Measurements from ENCODE around the gene GLB1L.

DNA sequence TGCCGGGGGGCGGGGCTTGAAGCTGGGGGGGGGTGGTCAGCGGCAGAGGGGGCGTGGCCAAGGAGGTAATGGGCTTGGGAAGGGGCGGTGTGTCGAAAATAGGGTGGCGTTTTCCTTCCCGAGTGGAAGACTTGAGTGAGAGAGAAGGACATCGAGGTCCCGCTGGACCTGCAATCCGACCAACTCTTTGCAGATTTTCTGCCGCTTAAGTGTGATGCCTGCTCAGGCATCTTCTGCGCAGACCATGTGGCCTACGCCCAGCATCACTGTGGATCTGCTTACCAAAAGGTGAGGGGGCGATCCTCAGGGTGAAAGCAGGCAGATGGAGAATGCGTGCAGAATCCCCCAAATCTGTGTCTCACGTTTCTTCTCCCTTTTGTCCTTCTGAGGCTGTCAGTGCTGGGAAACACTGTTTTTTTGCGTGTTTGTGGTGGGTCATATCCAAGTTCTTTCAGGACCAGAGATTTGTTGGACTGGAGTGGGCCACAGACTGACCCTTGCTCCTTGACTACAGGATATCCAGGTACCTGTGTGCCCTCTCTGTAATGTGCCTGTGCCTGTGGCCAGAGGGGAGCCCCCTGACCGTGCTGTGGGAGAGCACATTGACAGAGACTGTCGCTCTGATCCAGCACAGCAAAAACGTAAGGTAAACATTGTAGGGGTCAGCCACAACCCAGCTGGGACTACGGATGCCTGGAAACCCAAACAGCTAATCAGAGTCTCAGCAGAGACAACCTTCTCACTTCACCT is 37.9 kb downstream of the GLB1L start:
- no peak for TF ChIP-seq EZH2 (IDR thresholded peaks at IDR 0.05; ENCODE audit: borderline replicate concordance, low read depth, low read length, poor library complexity, severe bottlenecking)
- TF ChIP-seq, protein P1, sequence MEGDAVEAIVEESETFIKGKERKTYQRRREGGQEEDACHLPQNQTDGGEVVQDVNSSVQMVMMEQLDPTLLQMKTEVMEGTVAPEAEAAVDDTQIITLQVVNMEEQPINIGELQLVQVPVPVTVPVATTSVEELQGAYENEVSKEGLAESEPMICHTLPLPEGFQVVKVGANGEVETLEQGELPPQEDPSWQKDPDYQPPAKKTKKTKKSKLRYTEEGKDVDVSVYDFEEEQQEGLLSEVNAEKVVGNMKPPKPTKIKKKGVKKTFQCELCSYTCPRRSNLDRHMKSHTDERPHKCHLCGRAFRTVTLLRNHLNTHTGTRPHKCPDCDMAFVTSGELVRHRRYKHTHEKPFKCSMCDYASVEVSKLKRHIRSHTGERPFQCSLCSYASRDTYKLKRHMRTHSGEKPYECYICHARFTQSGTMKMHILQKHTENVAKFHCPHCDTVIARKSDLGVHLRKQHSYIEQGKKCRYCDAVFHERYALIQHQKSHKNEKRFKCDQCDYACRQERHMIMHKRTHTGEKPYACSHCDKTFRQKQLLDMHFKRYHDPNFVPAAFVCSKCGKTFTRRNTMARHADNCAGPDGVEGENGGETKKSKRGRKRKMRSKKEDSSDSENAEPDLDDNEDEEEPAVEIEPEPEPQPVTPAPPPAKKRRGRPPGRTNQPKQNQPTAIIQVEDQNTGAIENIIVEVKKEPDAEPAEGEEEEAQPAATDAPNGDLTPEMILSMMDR (conservative IDR thresholded peaks at IDR 0.05; ENCODE audit: low read depth, low read length): no peak
